Peyer's patch (tissue), 4 donors: Measurements from ENCODE around the gene UACA. TPM values are rescaled to one million over a fixed set of nuclear protein-coding genes. Genes with fewer than 3 reads are reported as not detected.
A peak's percentile ranks its signal among the peaks of the same experiment; 100 is the strongest.

ENCODE experiments used
- DNase-seq, 3 donors: peaks; one replicate each; pipeline ENCODE4 v3.0.0-alpha.2; 2017 to 2019
- H3K27ac ChIP-seq, 4 donors: fragments of 200-600 bp; sonication (generic); one replicate each; pipeline ENCODE4 v1.5.1; 2016 to 2019
- H3K27me3 ChIP-seq, 2 donors: fragments of 200-600 bp; sonication (generic); one replicate each; pipeline ENCODE4 v1.5.1; 2019
- H3K36me3 ChIP-seq, 3 donors: fragments of 200-600 bp; sonication (generic); one replicate each; pipeline ENCODE4 v1.5.1; 2016 to 2019
- H3K4me1 ChIP-seq, 4 donors: fragments of 200-600 bp; sonication (generic); one replicate each; pipeline ENCODE4 v1.5.1; 2016 to 2019
- H3K4me3 ChIP-seq, 4 donors: fragments of 200-600 bp; sonication (generic); 1 replicate in 3 of 4; 2 replicates in 1 of 4; pipeline ENCODE4 v1.5.1; 2016 to 2019; ENCODE audit warnings: mild to moderate bottlenecking in 1 of 4
- H3K9me3 ChIP-seq, 4 donors: fragments of 200-600 bp; sonication (generic); one replicate each; pipeline ENCODE4 v1.5.1; 2016 to 2019; ENCODE audit warnings: mild to moderate bottlenecking in 1 of 4
- CTCF ChIP-seq, 6 experiments: fragments of 450-650 bp in 4 of 6; fragments of 200-600 bp in 2 of 6; sonication (generic) in 1 of 6; IDR thresholded peaks; one replicate each; pipeline ENCODE4 v1.5.1; 2017 to 2019; ENCODE audit warnings: antibody characterized with exemption in 6 of 6, mild to moderate bottlenecking in 3 of 6, moderate library complexity in 1 of 6
- POLR2A ChIP-seq, 2 donors: fragments of 450-650 bp; IDR thresholded peaks; one replicate each; pipeline ENCODE4 v1.5.1; 2017; ENCODE audit warnings: antibody characterized with exemption in 2 of 2, mild to moderate bottlenecking in 2 of 2, moderate library complexity in 2 of 2
- total RNA-seq, 4 donors: library from RNA; depleted of rRNA; stranded (reverse); fragments of >200 nt; gene quantifications; one replicate each; pipeline ENCODE4 v1.1.0, GENCODE V29; 2016

The UACA gene
- total RNA-seq, 4 donors from 2014 or later: 41.8 to 59.1 (median 46.9) TPM

DNA sequence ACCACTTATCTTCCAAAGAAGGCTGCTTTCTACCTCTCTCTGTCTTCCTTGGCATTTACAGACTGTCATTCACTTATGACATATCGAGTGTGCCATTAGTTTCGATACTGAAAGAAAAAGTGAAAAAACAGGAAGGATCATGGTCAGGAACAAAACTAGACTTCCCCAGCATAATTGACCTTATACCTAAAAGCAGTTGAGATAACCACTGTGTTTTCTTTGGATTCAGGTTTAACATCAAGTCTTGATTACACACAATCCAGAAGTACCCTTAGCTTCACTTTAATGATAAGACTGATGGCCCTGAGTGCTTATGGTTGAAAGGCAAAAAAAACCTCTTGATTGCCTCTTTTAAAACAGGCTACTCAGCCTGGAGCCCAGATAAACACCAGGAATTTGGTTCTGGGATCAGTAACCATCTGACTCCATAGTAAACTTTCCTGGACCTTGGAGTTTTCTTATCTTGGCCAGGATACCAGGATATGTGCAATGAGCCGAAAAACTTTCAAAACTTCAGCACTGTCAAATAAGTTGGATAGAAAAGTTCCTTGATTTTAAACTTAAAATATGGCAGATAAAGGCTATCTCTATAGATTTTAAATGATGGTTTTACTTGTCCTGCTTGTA, 5.0 kb upstream of the UACA start:
- DNase-seq: no peak
- H3K27ac ChIP-seq: peak overlapping the region in 1 of 4 donors; percentile 42
- TF ChIP-seq CTCF (IDR thresholded peaks at IDR 0.05) (no peak), POLR2A (IDR thresholded peaks at IDR 0.05) (no peak)

GRCh38 chr15:70767667-70768066, 4.3 kb upstream of the UACA start:
- H3K27ac ChIP-seq: no peak overlapping the region
- H3K27me3 ChIP-seq: no peaks in the 10 kb centered on the region
- DNase-seq: no peak
- peaks cover 0 to 4% (median 0%) of the 10 kb centered on the region in 4 donors for H3K4me1 ChIP-seq
- no peak overlapping the region for H3K4me3 ChIP-seq
- TF ChIP-seq CTCF (IDR thresholded peaks at IDR 0.05) (no peak), POLR2A (IDR thresholded peaks at IDR 0.05) (no peak)
- H3K9me3 ChIP-seq: no peaks in the 10 kb centered on the region
- no peaks in the 10 kb centered on the region for H3K36me3 ChIP-seq

More for the DNA sequence above, 5.0 kb upstream of the UACA start:
- no peaks in the 10 kb centered on the region for H3K4me1 ChIP-seq
- H3K27me3 ChIP-seq: no peaks in the 10 kb centered on the region
- no peaks in the 10 kb centered on the region for H3K36me3 ChIP-seq
- no peaks in the 10 kb centered on the region for H3K9me3 ChIP-seq
- peak overlapping the region in 1 of 4 donors; percentile 9 for H3K4me3 ChIP-seq

GRCh38 chr15:70766597-70766996, 3.2 kb upstream of the UACA start:
- TF ChIP-seq POLR2A (IDR thresholded peaks at IDR 0.05) (no peak), CTCF (IDR thresholded peaks at IDR 0.05) (no peak)
- Histone ChIP-seq H3K27ac (no peak overlapping the region), H3K4me3 (no peak overlapping the region), H3K27me3 (no peaks in the 10 kb centered on the region), H3K36me3 (no peaks in the 10 kb centered on the region), H3K9me3 (no peaks in the 10 kb centered on the region), H3K4me1 (peaks cover 0 to 9% (median 0%) of the 10 kb centered on the region in 4 donors)
- DNase-seq: no peak

DNA sequence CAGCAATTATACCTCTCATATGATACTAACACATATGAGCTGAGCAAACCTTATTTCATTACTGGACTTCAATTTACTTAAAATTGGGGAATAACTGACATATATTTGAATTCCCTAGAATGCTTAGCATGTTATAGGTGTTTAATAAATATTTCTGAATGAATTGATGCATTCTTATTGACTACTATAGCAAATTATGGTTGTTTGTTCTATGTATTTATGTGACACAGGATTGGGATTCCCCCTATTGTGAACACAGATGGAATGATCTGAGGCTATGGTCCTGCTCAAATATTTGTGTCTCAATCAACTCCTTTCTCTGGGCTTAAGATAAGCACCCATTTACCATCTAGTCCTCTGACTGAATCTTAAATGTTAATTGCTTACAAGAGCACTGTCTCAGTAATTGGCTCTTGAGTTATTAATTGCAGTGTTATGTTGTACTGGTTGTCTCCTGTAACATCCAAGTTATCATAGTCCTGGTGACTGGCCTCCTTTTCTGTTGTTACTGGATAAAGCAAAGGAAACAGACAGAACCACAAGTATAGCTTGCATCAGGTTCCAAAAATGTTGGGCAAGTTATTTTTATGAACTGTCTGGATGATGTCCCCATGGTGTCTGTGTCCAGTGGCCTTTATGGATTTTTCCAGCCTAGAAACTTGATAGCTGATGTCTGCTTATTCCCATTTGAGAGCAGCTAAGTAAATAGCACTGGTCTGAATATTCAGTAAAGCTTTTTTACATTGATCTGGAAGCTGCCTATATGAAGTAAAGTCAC, 2.3 kb upstream of the UACA start:
- no peak overlapping the region for H3K4me3 ChIP-seq
- H3K27me3 ChIP-seq: no peaks in the 10 kb centered on the region
- no peak overlapping the region for H3K27ac ChIP-seq
- H3K36me3 ChIP-seq: no peaks in the 10 kb centered on the region
- no peaks in the 10 kb centered on the region for H3K9me3 ChIP-seq
- H3K4me1 ChIP-seq: peaks cover 0 to 9% (median 0%) of the 10 kb centered on the region in 4 donors
- TF ChIP-seq POLR2A (IDR thresholded peaks at IDR 0.05): no peak
- TF ChIP-seq CTCF (IDR thresholded peaks at IDR 0.05): no peak
- no peak for DNase-seq

- no peaks in the 10 kb centered on the region for H3K27me3 ChIP-seq
Measured at GRCh38 chr15:70763950-70764730, 782 bp upstream of the UACA start.

More at GRCh38 chr15:70763950-70764730, 782 bp upstream of the UACA start:
- Histone ChIP-seq H3K36me3 (no peaks in the 10 kb centered on the region), H3K9me3 (no peaks in the 10 kb centered on the region), H3K4me3 (peak overlapping the region; percentile 58 to 92 (median 70)), H3K4me1 (peaks cover 0 to 9% (median 0%) of the 10 kb centered on the region in 4 donors), H3K27ac (peak overlapping the region; percentile 66 to 98 (median 90))
- TF ChIP-seq CTCF (IDR thresholded peaks at IDR 0.05): no peak
- no peak for TF ChIP-seq POLR2A (IDR thresholded peaks at IDR 0.05)
- no peak for DNase-seq
